ENCODE results near the gene MALRD1. TPM values are rescaled to one million over a fixed set of nuclear protein-coding genes. Genes with fewer than 3 reads are reported as not detected.

Gene MALRD1
- total and polyA plus RNA-seq, 2 experiments from 2014 or later: 17.8 to 52.6 TPM

GRCh38 chr10:19119191-19119590 lies 70.6 kb downstream of the MALRD1 start:
- no peaks in the 10 kb centered on the region for H3K9me3 ChIP-seq (ENCODE audit: low read depth)
- H3K79me2 ChIP-seq: no peaks in the 10 kb centered on the region
- no peaks in the 10 kb centered on the region for H3K36me3 ChIP-seq (replicated peaks; ENCODE audit: insufficient read depth, low read depth)
- no peaks in the 10 kb centered on the region for H3K4me1 ChIP-seq (ENCODE audit: insufficient read depth)
- no peaks in the 10 kb centered on the region for H4K20me1 ChIP-seq (ENCODE audit: insufficient read depth, poor library complexity, severe bottlenecking)
- no peak overlapping the region for H3K4me3 ChIP-seq
- TF ChIP-seq EZH2 (IDR thresholded peaks at IDR 0.05; ENCODE audit: borderline replicate concordance) (no peak), CTCF (IDR thresholded peaks at IDR 0.05; ENCODE audit: poor library complexity) (no peak), EZH2phosphoT487 (IDR thresholded peaks at IDR 0.05; ENCODE audit: low read depth, severe bottlenecking, unreplicated experiment) (no peak)
- no peak overlapping the region for H3K27ac ChIP-seq
- 61% methylated on average over 6 of the region's 6 CpGs for WGBS (ENCODE audit: low lambda C conversion rate, missing lambda C conversion rate)
- no peak overlapping the region for H2AFZ ChIP-seq
- H3K27me3 ChIP-seq: no peaks in the 10 kb centered on the region
- H3K4me2 ChIP-seq: no peak overlapping the region
- no peaks in the 10 kb centered on the region for H3K9me2 ChIP-seq (replicated peaks; ENCODE audit: insufficient read depth)
- no peak for DNase-seq (ENCODE audit: low spot score)

GRCh38 chr10:19120381-19120908 lies 71.8 kb downstream of the MALRD1 start:
- H4K20me1 ChIP-seq (ENCODE audit: insufficient read depth, poor library complexity, severe bottlenecking): no peaks in the 10 kb centered on the region
- WGBS (ENCODE audit: low lambda C conversion rate, missing lambda C conversion rate): 97% methylated on average over 5 of the region's 5 CpGs
- H3K9me3 ChIP-seq (ENCODE audit: low read depth): no peaks in the 10 kb centered on the region
- H3K27me3 ChIP-seq: no peaks in the 10 kb centered on the region
- no peaks in the 10 kb centered on the region for H3K36me3 ChIP-seq (replicated peaks; ENCODE audit: insufficient read depth, low read depth)
- TF ChIP-seq EZH2 (IDR thresholded peaks at IDR 0.05; ENCODE audit: borderline replicate concordance) (no peak), EZH2phosphoT487 (IDR thresholded peaks at IDR 0.05; ENCODE audit: low read depth, severe bottlenecking, unreplicated experiment) (no peak), CTCF (IDR thresholded peaks at IDR 0.05; ENCODE audit: poor library complexity) (no peak)
- no peak for DNase-seq (ENCODE audit: low spot score)
- no peaks in the 10 kb centered on the region for H3K9me2 ChIP-seq (replicated peaks; ENCODE audit: insufficient read depth)
- H3K79me2 ChIP-seq: no peaks in the 10 kb centered on the region
- no peak overlapping the region for H3K4me2 ChIP-seq
- H3K4me3 ChIP-seq: no peak overlapping the region
- no peak overlapping the region for H3K27ac ChIP-seq
- H2AFZ ChIP-seq: no peak overlapping the region
- H3K4me1 ChIP-seq (ENCODE audit: insufficient read depth): no peaks in the 10 kb centered on the region

- no peaks in the 10 kb centered on the region for H3K9me3 ChIP-seq (ENCODE audit: low read depth)
- 69% methylated on average over 4 of the region's 4 CpGs for WGBS (ENCODE audit: low lambda C conversion rate, missing lambda C conversion rate)
- no peak overlapping the region for H2AFZ ChIP-seq
- H3K27ac ChIP-seq: no peak overlapping the region
- no peaks in the 10 kb centered on the region for H4K20me1 ChIP-seq (ENCODE audit: insufficient read depth, poor library complexity, severe bottlenecking)
- no peak overlapping the region for H3K4me3 ChIP-seq
- no peaks in the 10 kb centered on the region for H3K9me2 ChIP-seq (replicated peaks; ENCODE audit: insufficient read depth)
- no peaks in the 10 kb centered on the region for H3K27me3 ChIP-seq
- H3K36me3 ChIP-seq (replicated peaks; ENCODE audit: insufficient read depth, low read depth): no peaks in the 10 kb centered on the region
- H3K79me2 ChIP-seq: no peaks in the 10 kb centered on the region
- no peak for TF ChIP-seq EZH2 (IDR thresholded peaks at IDR 0.05; ENCODE audit: borderline replicate concordance)
- TF ChIP-seq EZH2phosphoT487 (IDR thresholded peaks at IDR 0.05; ENCODE audit: low read depth, severe bottlenecking, unreplicated experiment): no peak
- no peak for TF ChIP-seq CTCF (IDR thresholded peaks at IDR 0.05; ENCODE audit: poor library complexity)
- no peaks in the 10 kb centered on the region for H3K4me1 ChIP-seq (ENCODE audit: insufficient read depth)
- no peak for DNase-seq (ENCODE audit: low spot score)
- H3K4me2 ChIP-seq: no peak overlapping the region
Observed at GRCh38 chr10:19133992-19134391, 85.4 kb downstream of the MALRD1 start.

- no peaks in the 10 kb centered on the region for H4K20me1 ChIP-seq (ENCODE audit: insufficient read depth, poor library complexity, severe bottlenecking)
- WGBS (ENCODE audit: low lambda C conversion rate, missing lambda C conversion rate): 91% methylated on average over 4 of the region's 4 CpGs
- H3K27me3 ChIP-seq: no peaks in the 10 kb centered on the region
- TF ChIP-seq EZH2 (IDR thresholded peaks at IDR 0.05; ENCODE audit: borderline replicate concordance) (no peak), EZH2phosphoT487 (IDR thresholded peaks at IDR 0.05; ENCODE audit: low read depth, severe bottlenecking, unreplicated experiment) (no peak), CTCF (IDR thresholded peaks at IDR 0.05; ENCODE audit: poor library complexity) (no peak)
- H3K4me1 ChIP-seq (ENCODE audit: insufficient read depth): no peaks in the 10 kb centered on the region
- H3K4me3 ChIP-seq: no peak overlapping the region
- no peaks in the 10 kb centered on the region for H3K9me3 ChIP-seq (ENCODE audit: low read depth)
- H3K36me3 ChIP-seq (replicated peaks; ENCODE audit: insufficient read depth, low read depth): no peaks in the 10 kb centered on the region
- DNase-seq (ENCODE audit: low spot score): no peak
- no peaks in the 10 kb centered on the region for H3K9me2 ChIP-seq (replicated peaks; ENCODE audit: insufficient read depth)
- H3K79me2 ChIP-seq: no peaks in the 10 kb centered on the region
- no peak overlapping the region for H3K4me2 ChIP-seq
- H3K27ac ChIP-seq: no peak overlapping the region
- H2AFZ ChIP-seq: no peak overlapping the region
Observed at GRCh38 chr10:19142967-19143366, 94.4 kb downstream of the MALRD1 start.
